GM13977 (cell line): ENCODE results near the gene ATXN2.
A peak's percentile ranks its signal among the peaks of the same experiment; 100 is the strongest.

Experiments used
- DNase-seq: peaks from one replicate; pipeline ENCODE4 v3.0.0; 2012; ENCODE audit warnings: low spot score
- CTCF ChIP-seq: IDR thresholded peaks from 2 replicates; pipeline ENCODE4 v1.5.1; 2012; ENCODE audit warnings: mild to moderate bottlenecking, control low read depth; ENCODE audit not compliant: insufficient read depth; ENCODE audit errors: extremely low read depth, missing control alignments
- in situ Hi-C: fragments of 300-500 bp; cut with MboI; formaldehyde crosslinking; loops from one replicate; pipeline ENCODE4 v1.12.0; 2022; ENCODE audit warnings: low sequenced_read_pairs, low pct_unique_long_range_greater_than_20kb, mixed read lengths, inconsistent platforms; ENCODE audit not compliant: unreplicated experiment

ATXN2 gene

GRCh38 chr12:111430433-111431353 lies 168.4 kb downstream of the ATXN2 start:
- in situ Hi-C loops, result no loop called here
- DNase-seq, result peak; percentile 64
- TF ChIP-seq CTCF, result no peak

- no peak for DNase-seq
- TF ChIP-seq CTCF, result no peak
- in situ Hi-C loops, result no loop called here
These were observed 169.2 kb downstream of the ATXN2 start for GRCh38 chr12:111429828-111430432.

GRCh38 chr12:111428728-111429175 lies 170.4 kb downstream of the ATXN2 start:
- no peak for DNase-seq
- no peak for TF ChIP-seq CTCF
- in situ Hi-C loops, result no loop called here

GRCh38 chr12:111428081-111428727 lies 170.9 kb downstream of the ATXN2 start:
- DNase-seq, result no peak
- in situ Hi-C loops, result no loop called here
- TF ChIP-seq CTCF, result no peak

GRCh38 chr12:111427417-111428074 lies 171.6 kb downstream of the ATXN2 start:
- no peak for DNase-seq
- in situ Hi-C loops, result no loop called here
- TF ChIP-seq CTCF, result no peak
